OCI-LY7 (cell line): ENCODE data around the gene OR4E1. TPM values are rescaled to one million over a fixed set of nuclear protein-coding genes. Genes with fewer than 3 reads are reported as not detected.

Experiments used
- BruUV-seq: library from RNA; stranded (reverse); fragments of 400-500 nt; replicated peaks from 2 replicates; lab custom pipeline; 2021; lab: Mats Ljungman, UMichigan
- CTCF ChIA-PET: fragments of 300-600 bp; sonication (Branson Sonifier 250); formaldehyde crosslinking; loops from one replicate; lab custom pipeline; 2022; ENCODE audit warnings: antibody characterized with exemption; ENCODE audit not compliant: unreplicated experiment; lab: Charles Lee
- POLR2A ChIA-PET: fragments of 300-600 bp; sonication (Branson Sonifier 250); formaldehyde crosslinking; loops from one replicate; lab custom pipeline; 2022; ENCODE audit warnings: antibody characterized with exemption; lab: Charles Lee
- DNase-seq: peaks from one replicate; pipeline ENCODE4 v3.0.0-alpha.2; 2015; ENCODE audit warnings: low spot score
- H2AFZ ChIP-seq: fragments of 200-600 bp; sonication (generic), shearing (Covaris generic); 2 replicates; pipeline ENCODE4 v1.6.1; 2014; ENCODE audit warnings: mild to moderate bottlenecking, antibody characterized with exemption, low read length, moderate library complexity
- H3K27ac ChIP-seq: fragments of 200-600 bp; sonication (generic); 2 replicates; pipeline ENCODE4 v1.5.1; 2014; ENCODE audit warnings: mixed run types, low read depth, mild to moderate bottlenecking, moderate library complexity, low read length, inconsistent platforms; ENCODE audit not compliant: poor library complexity, severe bottlenecking
- H3K36me3 ChIP-seq: fragments of 200-600 bp; sonication (generic); 2 replicates; pipeline ENCODE4 v1.6.1; 2014; ENCODE audit warnings: mild to moderate bottlenecking, antibody characterized with exemption, low read length, moderate library complexity, mixed read lengths; ENCODE audit not compliant: insufficient read depth
- H3K4me1 ChIP-seq: fragments of 200-600 bp; sonication (generic); 2 replicates; pipeline ENCODE4 v1.5.1; 2014; ENCODE audit warnings: mild to moderate bottlenecking, low read length; ENCODE audit not compliant: insufficient read depth, poor library complexity, severe bottlenecking
- H3K4me2 ChIP-seq: fragments of 200-600 bp; sonication (generic); 2 replicates; pipeline ENCODE4 v1.6.1; 2014; ENCODE audit warnings: mild to moderate bottlenecking, low read length
- H3K4me3 ChIP-seq: fragments of 200-600 bp; sonication (generic); 2 replicates; pipeline ENCODE4 v1.5.1; 2014; ENCODE audit warnings: mild to moderate bottlenecking, low read depth, low read length; ENCODE audit not compliant: poor library complexity, severe bottlenecking
- H3K79me2 ChIP-seq: fragments of 200-600 bp; sonication (generic); 2 replicates; pipeline ENCODE4 v1.6.1; 2016; ENCODE audit warnings: low read depth, mild to moderate bottlenecking, low read length, moderate library complexity, mixed read lengths; ENCODE audit not compliant: insufficient read depth
- H3K9me2 ChIP-seq: fragments of 200-600 bp; sonication (generic); 2 replicates; pipeline ENCODE4 v1.6.1; 2016; ENCODE audit warnings: mild to moderate bottlenecking, low read length, mixed read lengths; ENCODE audit not compliant: insufficient read depth
- H3K9me3 ChIP-seq: fragments of 200-600 bp; sonication (generic); 2 replicates; pipeline ENCODE4 v1.6.1; 2014; ENCODE audit warnings: mild to moderate bottlenecking, mixed run types, low read length, mixed read lengths
- H4K20me1 ChIP-seq: fragments of 200-600 bp; sonication (generic); 2 replicates; pipeline ENCODE4 v1.6.1; 2014; ENCODE audit warnings: mild to moderate bottlenecking, antibody characterized with exemption, low read length, moderate library complexity, mixed read lengths; ENCODE audit not compliant: insufficient read depth
- EZH2phosphoT487 ChIP-seq: fragments of 200-600 bp; sonication (generic); IDR thresholded peaks from 2 replicates; pipeline ENCODE4 v1.6.1; 2018; ENCODE audit warnings: low read depth, borderline replicate concordance, mild to moderate bottlenecking, mixed run types, antibody characterized with exemption, low read length, moderate library complexity, mixed read lengths
- intact Hi-C: fragments of 100-400 bp; cut with micrococcal nuclease; formaldehyde crosslinking; loops from one replicate; pipeline ENCODE4 v1.10.0; 2022; ENCODE audit not compliant: unreplicated experiment
- total RNA-seq, 2 experiments: library from RNA; depleted of rRNA in 1 of 2; stranded (reverse); fragments of >200 nt in 1 of 2; shearing (Covaris generic) in 1 of 2; gene quantifications; 2 replicates each; pipeline ENCODE4 v1.2.3, GENCODE V29; 2014 to 2022
- TF ChIP-seq, protein P1 (sequence below): fragments of 200-600 bp; sonication (generic); conservative IDR thresholded peaks from 2 replicates; pipeline ENCODE4 v1.5.1; 2014; ENCODE audit warnings: mild to moderate bottlenecking, antibody characterized with exemption, low read length, moderate library complexity, mixed read lengths

Gene OR4E1
- total RNA-seq, 2 experiments from 2014 or later = not detected

DNA sequence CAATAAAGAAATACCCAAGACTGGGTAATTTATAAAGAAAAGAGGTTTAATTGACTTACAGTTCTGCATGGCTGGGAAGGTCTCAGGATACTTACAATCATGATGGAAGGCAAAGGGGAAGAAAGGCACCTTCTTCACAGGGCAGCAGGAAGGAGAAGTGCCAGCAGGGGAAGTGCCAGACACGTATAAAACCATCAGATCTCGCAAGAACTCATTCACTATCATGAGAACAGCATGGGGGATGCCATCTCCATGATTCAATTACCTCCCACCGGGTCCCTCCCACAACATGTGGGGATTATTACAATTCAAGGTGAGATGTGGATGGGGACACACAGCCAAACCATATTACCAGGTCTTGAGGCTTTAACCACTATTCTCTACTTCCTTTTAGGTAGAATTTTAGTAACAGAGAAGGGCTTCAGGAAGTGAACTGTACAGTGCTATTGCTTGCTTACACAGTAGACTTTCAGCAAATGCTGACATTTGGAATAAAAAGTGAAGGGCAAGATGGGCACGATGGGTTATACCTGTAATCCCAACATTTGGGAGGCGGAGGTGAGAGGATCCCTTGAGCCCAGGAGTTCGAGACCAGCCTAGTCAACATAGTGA, 40.8 kb upstream of the OR4E1 start:
- no peak overlapping the region for H3K4me3 ChIP-seq
- H3K4me1 ChIP-seq = no peaks in the 10 kb centered on the region
- intact Hi-C loops = no loop called here
- no peak for DNase-seq
- TF ChIP-seq, protein P1, sequence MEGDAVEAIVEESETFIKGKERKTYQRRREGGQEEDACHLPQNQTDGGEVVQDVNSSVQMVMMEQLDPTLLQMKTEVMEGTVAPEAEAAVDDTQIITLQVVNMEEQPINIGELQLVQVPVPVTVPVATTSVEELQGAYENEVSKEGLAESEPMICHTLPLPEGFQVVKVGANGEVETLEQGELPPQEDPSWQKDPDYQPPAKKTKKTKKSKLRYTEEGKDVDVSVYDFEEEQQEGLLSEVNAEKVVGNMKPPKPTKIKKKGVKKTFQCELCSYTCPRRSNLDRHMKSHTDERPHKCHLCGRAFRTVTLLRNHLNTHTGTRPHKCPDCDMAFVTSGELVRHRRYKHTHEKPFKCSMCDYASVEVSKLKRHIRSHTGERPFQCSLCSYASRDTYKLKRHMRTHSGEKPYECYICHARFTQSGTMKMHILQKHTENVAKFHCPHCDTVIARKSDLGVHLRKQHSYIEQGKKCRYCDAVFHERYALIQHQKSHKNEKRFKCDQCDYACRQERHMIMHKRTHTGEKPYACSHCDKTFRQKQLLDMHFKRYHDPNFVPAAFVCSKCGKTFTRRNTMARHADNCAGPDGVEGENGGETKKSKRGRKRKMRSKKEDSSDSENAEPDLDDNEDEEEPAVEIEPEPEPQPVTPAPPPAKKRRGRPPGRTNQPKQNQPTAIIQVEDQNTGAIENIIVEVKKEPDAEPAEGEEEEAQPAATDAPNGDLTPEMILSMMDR = no peak
- no peak for TF ChIP-seq EZH2phosphoT487
- no peak overlapping the region for H3K27ac ChIP-seq
- no peak overlapping the region for H2AFZ ChIP-seq
- H3K4me2 ChIP-seq = no peak overlapping the region
- BruUV-seq = no TSS peak
- H3K36me3 ChIP-seq = no peaks in the 10 kb centered on the region
- H3K9me3 ChIP-seq = no peaks in the 10 kb centered on the region
- POLR2A ChIA-PET = interaction anchor here (2.2 kb wide), 1 partner anchor 24 kb away, joined by 5 read pairs; no protein-coding TSS in a partner anchor
- H4K20me1 ChIP-seq = no peaks in the 10 kb centered on the region
- no peaks in the 10 kb centered on the region for H3K79me2 ChIP-seq
- no peaks in the 10 kb centered on the region for H3K9me2 ChIP-seq
- CTCF ChIA-PET = no interaction called here

DNA sequence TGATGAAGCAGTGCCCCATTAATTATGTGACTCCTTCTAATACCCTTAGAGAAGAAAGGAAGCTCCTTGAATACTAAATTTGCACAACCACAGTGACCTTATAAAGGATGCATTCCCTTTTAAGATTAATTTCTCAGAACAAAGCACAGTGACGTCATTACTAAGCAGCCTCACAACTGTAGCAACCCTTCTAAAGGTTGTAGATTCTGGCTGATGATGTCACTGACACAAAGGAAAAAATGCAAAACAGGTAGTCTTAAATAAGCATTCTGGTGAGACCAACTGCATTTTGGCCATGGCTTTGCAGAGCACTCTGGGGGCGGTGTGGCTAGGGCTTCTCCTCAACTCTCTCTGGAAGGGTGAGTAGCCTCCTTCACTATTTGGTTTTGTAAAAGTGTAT, 38.4 kb upstream of the OR4E1 start:
- BruUV-seq = no TSS peak
- intact Hi-C loops = no loop called here
- Histone ChIP-seq H2AFZ (no peak overlapping the region), H4K20me1 (no peaks in the 10 kb centered on the region), H3K4me1 (no peaks in the 10 kb centered on the region), H3K36me3 (no peaks in the 10 kb centered on the region), H3K27ac (no peak overlapping the region), H3K4me2 (no peak overlapping the region), H3K9me3 (no peaks in the 10 kb centered on the region), H3K79me2 (no peaks in the 10 kb centered on the region), H3K9me2 (no peaks in the 10 kb centered on the region), H3K4me3 (no peak overlapping the region)
- no peak for DNase-seq
- ChIA-PET POLR2A (interaction anchor here (0.5 to 1.4 kb wide), 4 partner anchors 8 to 156 kb away, joined by 3 to 5 read pairs (median 4); no protein-coding TSS in a partner anchor), CTCF (interaction anchor here (0.7 kb wide), 1 partner anchor 11 kb away, joined by 3 read pairs; no protein-coding TSS in a partner anchor)
- TF ChIP-seq, protein P1 = no peak
- no peak for TF ChIP-seq EZH2phosphoT487

DNA sequence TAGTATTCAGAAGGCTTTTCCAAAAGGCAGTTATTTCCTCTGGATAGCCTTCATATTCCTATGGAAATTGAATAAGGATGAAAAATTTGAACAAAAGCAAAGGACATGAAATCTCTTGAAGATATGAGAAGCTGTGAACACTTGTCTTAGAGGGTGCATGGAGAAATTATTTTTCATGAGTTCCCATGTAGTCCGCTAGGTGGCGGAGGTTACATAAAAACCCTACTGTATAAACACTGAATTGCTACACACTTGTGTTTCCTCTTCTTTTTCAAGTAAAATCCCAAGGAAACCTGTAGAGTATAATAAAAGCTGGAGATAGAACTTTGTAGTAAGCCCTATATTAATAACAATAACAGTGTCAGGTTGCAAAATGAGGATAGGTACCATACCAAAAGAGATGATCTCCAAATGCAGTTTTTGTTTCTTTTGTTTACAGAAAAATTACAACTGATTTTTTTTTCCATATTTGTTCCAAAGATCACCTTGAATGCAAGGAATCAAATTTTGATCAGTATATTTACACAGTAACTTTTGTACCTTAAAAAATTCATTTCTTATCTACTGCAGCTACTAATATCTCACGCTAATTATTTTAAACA, 37.8 kb upstream of the OR4E1 start:
- no peak overlapping the region for H3K4me2 ChIP-seq
- H3K36me3 ChIP-seq = no peaks in the 10 kb centered on the region
- intact Hi-C loops = no loop called here
- H4K20me1 ChIP-seq = no peaks in the 10 kb centered on the region
- ChIA-PET CTCF (interaction anchor here (0.7 kb wide), 1 partner anchor 12 kb away, joined by 3 read pairs; no protein-coding TSS in a partner anchor), POLR2A (interaction anchor here (0.7 to 1.0 kb wide), 3 partner anchors 16 to 136 kb away, joined by 3 to 5 read pairs (median 3); no protein-coding TSS in a partner anchor)
- no peak overlapping the region for H3K27ac ChIP-seq
- DNase-seq = peak; percentile 59
- no peak overlapping the region for H3K4me3 ChIP-seq
- H2AFZ ChIP-seq = no peak overlapping the region
- TF ChIP-seq EZH2phosphoT487 = no peak
- TF ChIP-seq, protein P1 = peak; percentile 94
- no peaks in the 10 kb centered on the region for H3K9me2 ChIP-seq
- H3K4me1 ChIP-seq = no peaks in the 10 kb centered on the region
- no peaks in the 10 kb centered on the region for H3K9me3 ChIP-seq
- BruUV-seq = no TSS peak
- H3K79me2 ChIP-seq = no peaks in the 10 kb centered on the region
